Measurements from ENCODE around the gene ABCA13.

ABCA13 gene

GRCh38 chr7:48691788-48692187 lies 520.5 kb downstream of the ABCA13 start:
- Histone ChIP-seq H3K4me3 (no peak overlapping the region), H3K36me3 (no peaks in the 10 kb centered on the region), H3K27ac (no peak overlapping the region; a peak in 1 of 22 replicates), H4K20me1 (no peaks in the 10 kb centered on the region), H3K4me1 (peaks cover 0 to 17% (median 0%) of the 10 kb centered on the region in 10 experiments; a peak in 6 of 20 replicates), H3K9ac (no peak overlapping the region), H3K9me3 (replicated peaks in 1 of 11) (no peaks in the 10 kb centered on the region), H3K27me3 (no peaks in the 10 kb centered on the region), H3K4me2 (peak overlapping the region in 2 of 11 experiments; percentile 47 to 58; a peak in 3 of 22 replicates)
- TF ChIP-seq Cebpa-rat (IDR thresholded peaks at IDR 0.05) = no peak

Measured in BLaER1 treated with 17β-estradiol and CSF1 and Interleukin-3, amounts not matched to agents 10 nM and 100 nM (cell line).